Testis (tissue), 3 donors: ENCODE measurements around the gene PSORS1C1. TPM values are rescaled to one million over a fixed set of nuclear protein-coding genes. Genes with fewer than 3 reads are reported as not detected.

Experiments used
- DNase-seq: peaks from one replicate; pipeline ENCODE4 v3.0.0-alpha.2; 2019
- H3K27ac ChIP-seq, 2 donors: fragments of 200-600 bp; sonication (generic); one replicate each; pipeline ENCODE4 v1.5.1; 2019
- H3K27me3 ChIP-seq: fragments of 200-600 bp; sonication (generic); one replicate; pipeline ENCODE4 v1.5.1; 2019
- H3K36me3 ChIP-seq: fragments of 200-600 bp; sonication (generic); one replicate; pipeline ENCODE4 v1.5.1; 2017; ENCODE audit warnings: low read depth; ENCODE audit errors: missing control alignments
- H3K4me1 ChIP-seq: fragments of 200-600 bp; sonication (generic); one replicate; pipeline ENCODE4 v1.5.1; 2019
- H3K4me3 ChIP-seq, 2 donors: fragments of 200-600 bp; sonication (generic); one replicate each; pipeline ENCODE4 v1.5.1; 2017 to 2019
- H3K9me3 ChIP-seq: fragments of 200-600 bp; sonication (generic); one replicate; pipeline ENCODE4 v1.5.1; 2017
- CTCF ChIP-seq, 3 experiments: fragments of 450-650 bp in 2 of 3; fragments of 200-600 bp in 1 of 3; sonication (generic) in 1 of 3; IDR thresholded peaks; one replicate each; pipeline ENCODE4 v1.5.1; 2016 to 2019; ENCODE audit warnings: antibody characterized with exemption in 3 of 3, mild to moderate bottlenecking in 2 of 3, moderate library complexity in 1 of 3
- POLR2A ChIP-seq: fragments of 450-650 bp; IDR thresholded peaks from one replicate; pipeline ENCODE4 v1.6.1; 2017; ENCODE audit warnings: antibody characterized with exemption, mild to moderate bottlenecking, moderate library complexity
- WGBS, 2 donors: methylation state at CpG; one replicate each; pipeline ENCODE4 v1.1.5; 2018; 5-methylcytosine and 5-hydroxymethylcytosine counted together
- intact Hi-C: fragments of 100-400 bp; cut with DNase I; formaldehyde crosslinking; loops from one replicate; pipeline ENCODE4 v1.15.1; 2023; ENCODE audit warnings: low total_unique reads
- polyA plus RNA-seq: library from polyadenylated mRNA; stranded (reverse); fragments of 350-450 nt; fragmentation: Illumina TruSeq; extraction: RNeasy Lipid Tissue Mini Kit (QIAGEN cat#74804); gene quantifications from one replicate; pipeline ENCODE4 v1.2.3, GENCODE V29; 2014; ENCODE audit warnings: low read depth, low replicate concordance; ENCODE audit not compliant: insufficient read depth
- total RNA-seq, 2 donors: library from RNA; depleted of rRNA; stranded (reverse); fragments of >200 nt; gene quantifications; one replicate each; pipeline ENCODE4 v1.2.3, GENCODE V29; 2016

PSORS1C1 gene
- total and polyA plus RNA-seq, 3 donors from 2014 or later: 28.0 to 126 (median 32.7) TPM

- intact Hi-C loops: loop anchor here (10.0 kb wide), 1 partner anchor 220 kb away; no protein-coding TSS in a partner anchor
- H3K27ac ChIP-seq: no peak overlapping the region
- no peaks in the 10 kb centered on the region for H3K4me1 ChIP-seq
- no peak for DNase-seq
- H3K27me3 ChIP-seq: no peaks in the 10 kb centered on the region
- WGBS, 2 donors: 84 to 87% methylated on average over 14 to 18 of the region's 18 CpGs
- H3K9me3 ChIP-seq: no peaks in the 10 kb centered on the region
- no peak for TF ChIP-seq POLR2A
- TF ChIP-seq CTCF (IDR thresholded peaks at IDR 0.05): no peak
- no peak overlapping the region for H3K4me3 ChIP-seq
- no peaks in the 10 kb centered on the region for H3K36me3 ChIP-seq
These were observed 29.8 kb downstream of the PSORS1C1 start for GRCh38 chr6:31144296-31144969.

- Histone ChIP-seq H3K27ac (no peak overlapping the region), H3K36me3 (no peaks in the 10 kb centered on the region), H3K4me1 (no peaks in the 10 kb centered on the region), H3K27me3 (no peaks in the 10 kb centered on the region), H3K4me3 (no peak overlapping the region), H3K9me3 (no peaks in the 10 kb centered on the region)
- intact Hi-C loops: loop anchor here (10.0 kb wide), 1 partner anchor 220 kb away; no protein-coding TSS in a partner anchor
- DNase-seq: no peak
- TF ChIP-seq CTCF (IDR thresholded peaks at IDR 0.05): no peak
- no peak for TF ChIP-seq POLR2A
- 76 to 87% methylated on average over 11 of the region's 11 CpGs for WGBS, 2 donors
These were observed 30.4 kb downstream of the PSORS1C1 start for GRCh38 chr6:31144970-31145340.

- Histone ChIP-seq H3K27ac (no peak overlapping the region), H3K9me3 (no peaks in the 10 kb centered on the region), H3K36me3 (no peaks in the 10 kb centered on the region), H3K4me1 (no peaks in the 10 kb centered on the region), H3K27me3 (no peaks in the 10 kb centered on the region), H3K4me3 (no peak overlapping the region)
- intact Hi-C loops: loop anchor here (10.0 kb wide), 1 partner anchor 219 kb away; no protein-coding TSS in a partner anchor
- WGBS, 2 donors: 93 to 95% methylated on average over 10 of the region's 10 CpGs
- DNase-seq: no peak
- no peak for TF ChIP-seq CTCF (IDR thresholded peaks at IDR 0.05)
- TF ChIP-seq POLR2A: no peak
These were observed 30.8 kb downstream of the PSORS1C1 start for GRCh38 chr6:31145386-31145785.

- no peaks in the 10 kb centered on the region for H3K9me3 ChIP-seq
- H3K36me3 ChIP-seq: no peaks in the 10 kb centered on the region
- H3K27ac ChIP-seq: no peak overlapping the region
- H3K4me3 ChIP-seq: no peak overlapping the region
- H3K4me1 ChIP-seq: no peaks in the 10 kb centered on the region
- WGBS, 2 donors: 91 to 93% methylated on average over 6 of the region's 6 CpGs
- no peak for DNase-seq
- intact Hi-C loops: loop anchor here (10.0 kb wide), 1 partner anchor 215 kb away; no protein-coding TSS in a partner anchor
- H3K27me3 ChIP-seq: no peaks in the 10 kb centered on the region
- no peak for TF ChIP-seq CTCF (IDR thresholded peaks at IDR 0.05)
- TF ChIP-seq POLR2A: no peak
These were observed 35.3 kb downstream of the PSORS1C1 start for GRCh38 chr6:31149827-31150447.
